ENCODE data around the gene PEX3.
"Not testable (repeated sequence)": the region's sequence is repeated elsewhere in the genome, so short reads cannot be mapped to it uniquely, and the experiment has no call there.

PEX3 gene

DNA sequence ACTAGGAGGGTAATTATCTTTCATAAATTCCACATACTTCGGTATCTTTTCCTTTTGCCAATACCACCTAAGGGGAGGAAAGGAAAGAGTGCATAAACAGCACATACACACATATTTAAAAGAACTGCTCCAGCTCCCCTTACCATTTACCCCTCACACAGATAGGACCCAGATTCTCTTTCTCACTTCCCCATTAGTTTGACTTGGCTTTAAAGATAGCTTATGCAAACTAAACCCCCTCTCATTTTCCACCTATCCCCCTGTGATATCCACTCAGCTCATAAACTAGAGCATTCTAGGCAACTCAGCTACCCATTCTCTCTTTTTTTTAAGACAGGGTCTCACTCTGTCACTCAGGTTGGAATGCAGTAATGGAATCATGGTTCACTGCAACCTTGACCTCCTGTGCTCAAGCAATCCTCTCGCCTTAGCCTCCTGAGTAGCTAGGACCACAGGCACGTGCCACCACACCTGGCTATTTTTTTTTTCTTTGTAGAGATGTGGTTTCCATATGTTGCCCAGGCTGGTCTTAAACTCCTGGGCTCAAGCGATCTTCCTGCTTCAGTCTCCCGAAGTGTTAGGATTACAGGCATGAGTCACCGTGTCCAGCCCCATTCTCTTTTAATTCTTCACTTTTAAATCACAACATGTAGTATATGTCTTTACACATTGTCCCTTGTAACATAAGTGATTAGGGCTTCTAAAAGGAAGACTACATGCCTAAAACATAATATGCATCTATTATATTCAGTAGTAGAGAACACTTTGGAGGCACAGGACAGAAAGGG is 56.9 kb downstream of the PEX3 start:
- ATAC-seq: no peak

DNA sequence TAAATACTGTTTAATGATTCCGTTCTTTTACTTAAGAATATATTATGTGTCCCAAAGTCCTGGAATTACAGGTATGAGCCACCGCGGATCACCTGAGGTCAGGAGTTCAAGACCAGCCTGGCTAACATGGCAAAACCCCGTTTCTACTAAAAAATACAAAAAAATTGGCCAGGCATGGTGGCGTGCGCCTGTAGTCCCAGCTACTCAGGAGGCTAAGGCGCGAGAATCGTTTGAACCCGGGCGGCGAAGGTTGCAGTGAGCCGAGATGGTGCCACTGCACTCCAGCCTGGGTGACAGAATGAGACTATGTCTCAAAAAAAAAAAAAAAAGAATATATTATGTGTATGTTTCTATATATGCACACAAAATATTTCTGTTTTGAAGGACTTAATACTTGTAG is 59.7 kb downstream of the PEX3 start:
- ATAC-seq: not testable (repeated sequence)

DNA sequence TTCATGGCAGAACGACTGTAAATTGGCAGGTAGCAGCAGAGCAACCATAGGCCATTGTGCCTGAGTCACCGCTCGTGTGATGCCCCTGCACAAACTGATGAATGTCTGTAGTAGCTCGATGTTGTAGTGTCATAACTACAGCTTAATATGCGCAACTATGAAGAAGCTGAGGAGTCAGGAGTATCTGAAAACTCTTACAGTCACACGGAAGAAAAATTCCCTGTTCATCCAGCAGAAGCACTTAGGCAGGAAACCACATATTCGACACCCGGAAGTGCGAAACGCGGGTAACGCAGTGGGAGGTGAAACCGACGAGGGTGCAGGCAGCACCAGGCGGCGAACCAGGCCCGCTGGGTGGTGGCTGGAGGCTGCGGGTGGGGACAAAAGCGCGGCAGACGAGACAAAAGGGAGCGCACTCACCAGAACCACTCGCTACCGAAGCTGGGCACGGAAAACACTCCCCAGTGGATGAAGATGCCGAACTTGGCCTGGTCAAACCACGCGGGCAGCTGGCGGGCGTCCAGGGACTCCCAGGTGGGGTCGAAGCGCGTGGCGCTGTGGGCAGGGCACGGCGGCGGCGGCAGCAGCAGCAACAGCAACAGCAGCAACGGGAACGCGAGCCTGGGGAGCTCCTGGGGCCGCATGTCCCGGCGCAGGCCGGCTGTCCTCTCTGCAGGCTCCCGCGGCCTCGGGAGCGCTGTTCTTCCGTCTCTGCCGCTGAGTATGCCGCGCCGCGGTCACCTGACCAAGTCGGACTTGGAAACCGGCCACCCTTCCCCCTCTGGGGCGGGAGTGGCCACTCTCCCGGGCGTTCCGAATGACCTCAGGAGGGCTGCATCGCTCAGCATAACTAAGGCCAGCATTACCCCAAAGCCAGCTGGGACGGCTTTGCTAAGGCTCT is 60.6 kb downstream of the PEX3 start, which contains the start of gene FUCA2:
FUCA2 (minus strand) TSS at position 730 of the 901 bp plus-strand sequence; CDS start at position 644, 86 bp downstream.
- peak; percentile 85 for ATAC-seq

DNA sequence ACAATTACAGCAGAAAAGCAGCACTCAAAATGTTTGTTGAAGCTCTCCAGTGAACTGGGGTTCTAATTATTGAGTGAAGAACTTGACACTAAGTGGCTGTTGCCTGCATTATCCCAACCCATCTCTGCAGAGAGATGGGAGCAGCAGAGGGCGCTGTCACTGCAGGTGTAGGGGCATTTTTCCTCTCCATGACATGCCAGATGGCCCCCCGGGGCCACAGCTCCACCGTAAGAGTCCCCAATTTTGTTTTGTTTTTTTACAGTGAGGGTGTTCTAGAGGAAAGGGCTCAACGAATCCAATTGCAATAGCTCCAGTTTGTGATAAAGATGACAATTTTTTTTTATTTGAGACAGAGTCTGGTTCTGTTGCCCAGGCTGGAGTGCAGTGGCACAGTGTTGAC is 62.8 kb downstream of the PEX3 start:
- no peak for ATAC-seq

DNA sequence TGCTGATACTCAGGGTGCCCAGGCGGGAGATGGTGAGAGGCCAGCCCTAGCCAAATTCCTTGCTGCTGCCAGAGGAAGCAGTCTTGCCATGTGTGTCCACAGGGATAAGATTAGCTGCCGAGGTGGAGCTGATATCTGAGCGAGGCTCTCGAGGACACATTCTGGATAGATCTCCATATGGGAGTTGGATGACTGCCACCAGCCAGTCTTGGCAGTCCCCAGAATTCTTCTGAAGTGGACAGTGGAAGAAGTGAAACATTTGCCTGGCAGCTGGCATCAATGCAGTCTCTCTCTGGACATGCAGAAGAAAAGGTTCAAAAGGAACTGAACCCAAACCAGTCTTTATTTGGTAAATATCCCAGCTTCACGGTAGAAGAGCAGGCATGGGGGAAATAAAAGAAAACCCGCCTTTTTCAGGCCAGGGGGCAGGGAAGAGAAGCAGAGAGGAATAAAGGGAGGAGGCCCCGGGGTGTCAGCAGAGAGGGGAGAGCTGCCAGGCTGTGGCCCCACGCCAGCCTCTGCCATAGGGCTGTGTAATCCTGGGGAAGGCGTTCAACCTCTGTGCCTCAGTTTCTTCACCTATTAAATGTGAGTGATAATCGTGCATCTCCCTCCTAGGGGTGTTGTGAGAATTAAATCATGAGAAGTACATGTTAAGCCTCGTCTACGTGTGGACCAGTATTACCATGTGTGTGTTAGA is 64.6 kb downstream of the PEX3 start:
- ATAC-seq: no peak

DNA sequence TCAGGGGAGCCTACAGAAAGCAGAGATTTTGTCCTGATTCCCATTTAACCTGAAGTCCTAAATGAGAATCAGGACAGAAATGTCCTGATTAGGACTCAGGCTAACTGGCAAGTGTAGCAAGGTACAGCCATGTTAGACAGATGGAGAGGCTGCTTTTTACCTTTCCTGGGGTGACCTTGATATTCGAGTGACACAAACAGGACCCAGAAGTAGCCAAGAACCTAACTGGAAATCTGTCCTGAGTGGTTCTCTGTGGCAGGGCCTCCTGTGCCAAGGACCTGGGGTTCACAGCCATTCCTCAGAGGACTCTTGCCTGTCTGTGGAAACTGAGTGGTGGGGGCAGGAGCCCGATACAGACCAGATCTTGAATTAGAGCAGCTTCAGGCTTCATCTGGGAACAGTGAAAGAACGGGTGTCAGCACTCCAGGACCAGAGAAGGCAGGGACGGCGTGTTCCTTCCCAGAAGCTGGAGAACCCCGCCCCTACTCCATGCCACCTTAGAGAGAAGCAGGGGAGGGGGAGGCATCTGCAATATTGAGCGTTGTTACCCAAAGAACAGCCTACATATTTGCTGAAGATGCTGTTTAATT is 65.3 kb downstream of the PEX3 start:
- no peak for ATAC-seq

DNA sequence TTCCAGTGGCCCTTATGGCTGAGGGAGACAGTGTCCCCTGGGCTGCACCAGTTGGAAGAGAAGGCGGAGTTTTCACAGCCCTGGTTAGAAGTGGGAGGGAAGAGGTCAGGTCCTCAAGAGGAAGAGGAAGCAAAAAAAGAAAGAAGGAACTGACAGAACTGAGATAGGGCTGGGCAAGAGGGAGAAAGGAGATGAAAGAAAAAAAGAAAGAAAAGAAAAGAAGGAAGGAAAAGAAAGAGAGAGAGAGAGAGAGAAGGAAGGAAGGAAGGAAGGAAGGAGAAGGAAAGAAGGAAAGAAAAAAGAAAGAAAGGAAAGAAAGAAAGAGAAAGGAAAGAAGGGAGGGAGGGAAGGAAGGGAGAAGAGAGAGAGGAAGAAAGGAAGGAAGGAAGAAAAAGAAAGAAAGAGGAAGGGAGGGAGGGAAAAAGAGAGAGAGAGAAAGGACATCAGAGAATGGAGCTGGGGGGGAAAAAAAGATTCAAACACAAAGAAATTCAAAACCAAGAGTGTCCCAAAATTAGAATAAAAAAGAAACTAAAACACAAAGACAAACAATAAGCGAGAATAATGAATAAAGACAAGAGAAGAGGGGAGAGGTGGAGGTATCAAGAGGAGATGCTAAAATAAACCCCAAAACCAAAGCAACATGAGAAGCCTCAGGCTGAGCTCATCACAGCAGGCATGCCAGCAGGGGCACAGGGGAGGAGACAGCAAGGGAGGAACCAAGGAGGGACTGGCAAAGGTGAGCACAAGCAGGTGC is 66.3 kb downstream of the PEX3 start:
- ATAC-seq: no peak

DNA sequence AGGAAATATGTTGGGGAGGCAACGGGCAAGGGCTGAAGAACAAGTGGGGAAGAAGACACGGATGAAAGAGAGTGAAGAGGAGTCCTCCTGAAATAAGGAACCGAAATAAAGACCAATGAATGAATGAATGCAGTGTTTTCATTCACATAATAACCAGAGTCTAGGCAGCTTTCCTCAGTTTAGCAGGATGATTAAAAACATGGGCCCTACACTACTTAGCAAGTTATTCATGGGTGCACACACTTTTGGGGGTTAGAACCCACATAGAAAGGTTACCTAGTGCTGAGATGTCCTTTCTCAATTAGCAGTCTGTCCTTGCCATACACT is 66.8 kb downstream of the PEX3 start:
- no peak for ATAC-seq

DNA sequence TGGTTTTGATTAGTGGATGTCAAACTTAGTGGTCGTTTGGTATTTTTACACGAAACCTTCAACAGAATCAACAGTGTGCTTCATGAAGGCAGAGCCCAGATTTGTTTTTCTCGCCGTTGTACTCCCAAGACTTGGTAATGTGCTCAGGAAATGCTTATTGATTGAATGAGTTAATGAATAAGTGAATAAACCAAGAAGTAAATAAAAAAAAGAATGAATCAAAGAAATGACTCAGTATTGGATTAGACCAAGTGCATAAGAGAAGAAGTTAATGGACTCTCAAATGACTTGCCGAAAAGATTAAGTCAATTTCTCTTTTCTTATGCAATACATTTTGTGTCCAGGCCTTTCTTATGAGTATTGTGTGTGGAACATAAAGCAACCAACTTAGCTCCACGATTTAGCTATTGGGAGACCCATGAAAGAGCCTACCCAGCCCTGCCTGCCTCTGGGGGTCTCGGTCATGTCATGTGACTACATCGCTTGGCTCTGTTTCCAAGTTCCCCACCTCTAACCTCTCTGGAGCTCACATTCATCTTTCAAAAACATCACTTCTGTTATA is 71.5 kb downstream of the PEX3 start:
- no peak for ATAC-seq

DNA sequence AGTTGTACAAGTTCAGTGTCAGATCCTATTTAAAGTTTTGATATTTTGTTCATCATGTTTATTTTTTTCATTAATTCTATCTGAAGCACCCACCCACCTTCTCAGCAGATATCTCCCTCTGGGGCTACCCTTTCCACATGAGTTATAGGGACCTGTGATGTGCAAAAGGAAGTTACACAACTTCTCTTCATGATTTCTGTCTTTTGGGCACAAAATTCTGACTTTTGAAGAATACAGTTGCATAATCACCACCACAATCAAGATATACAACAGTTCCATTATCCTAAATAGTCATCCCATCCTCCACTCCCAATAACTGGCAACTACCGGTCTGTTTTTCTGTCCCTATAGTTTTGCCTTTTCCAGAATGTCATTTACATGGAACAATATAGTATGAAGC is 74.8 kb downstream of the PEX3 start:
- no peak for ATAC-seq

DNA sequence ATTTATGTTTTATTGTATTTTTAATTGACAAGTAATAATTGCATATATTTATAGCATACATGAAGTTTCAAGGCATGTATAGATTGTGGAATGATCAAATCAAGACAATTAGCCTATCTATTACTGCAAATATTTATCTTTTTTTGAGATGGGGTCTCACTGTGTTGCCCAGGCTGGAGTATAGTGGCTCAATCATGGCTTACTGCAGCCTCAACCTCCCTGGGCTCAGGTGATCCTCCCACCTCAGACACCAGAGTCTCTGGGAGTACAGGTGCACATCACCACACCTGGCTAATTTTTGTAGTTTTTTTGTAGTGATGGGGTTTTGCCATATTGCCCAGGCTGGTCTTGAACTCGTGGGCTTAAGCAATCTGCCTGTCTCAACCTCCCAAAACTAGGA is 77.1 kb downstream of the PEX3 start:
- no peak for ATAC-seq

DNA sequence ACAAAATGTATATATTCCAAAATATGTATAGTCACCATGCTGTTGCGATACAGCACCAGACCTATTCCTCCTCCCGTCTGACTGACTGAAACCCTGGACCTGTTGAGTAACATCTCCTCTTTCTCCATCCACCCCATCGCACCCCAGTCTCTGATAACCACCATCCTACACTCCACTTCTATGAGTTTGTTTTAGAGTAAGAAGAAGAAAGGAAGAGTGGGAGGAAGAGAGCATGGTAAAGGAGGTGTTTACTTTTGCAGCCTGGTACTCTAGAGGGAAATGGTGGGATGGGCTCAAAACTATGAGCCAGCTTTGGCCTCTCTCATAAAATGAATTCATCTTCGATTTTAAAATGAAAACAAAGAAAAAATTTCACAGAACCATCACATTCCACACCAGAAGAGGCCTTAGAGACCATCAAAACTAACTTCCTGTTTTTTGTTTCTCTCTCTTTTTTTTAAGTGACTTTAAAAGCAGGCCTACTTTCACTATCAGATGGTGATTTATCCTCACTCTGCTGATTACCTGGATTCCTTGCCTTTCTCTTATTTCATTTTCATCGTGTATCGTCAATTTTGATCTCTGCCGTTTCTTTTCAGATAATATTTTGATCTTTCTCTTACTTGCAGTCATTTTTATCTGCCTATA is 77.7 kb downstream of the PEX3 start:
- peak in 1 of 2 donors; percentile 20 for ATAC-seq

DNA sequence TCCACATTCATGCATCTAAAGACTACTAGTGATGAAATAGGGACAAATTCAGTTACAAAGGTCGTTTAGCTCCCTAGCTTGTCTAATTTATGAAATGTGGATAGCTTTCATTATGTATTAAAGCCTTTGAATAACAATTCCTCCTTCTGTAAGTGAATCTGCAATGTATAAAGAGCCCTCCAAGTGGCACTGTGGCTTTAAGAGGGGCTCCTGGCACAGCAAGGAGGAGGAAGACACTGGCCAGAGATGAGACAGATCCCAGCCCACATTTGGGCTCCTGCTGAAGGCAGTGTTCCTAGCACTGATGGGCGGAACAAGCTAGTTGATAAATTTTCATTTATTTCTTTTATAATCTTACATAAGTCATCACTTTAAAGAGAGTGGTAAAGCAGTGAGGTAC is 78.5 kb downstream of the PEX3 start:
- no peak for ATAC-seq

DNA sequence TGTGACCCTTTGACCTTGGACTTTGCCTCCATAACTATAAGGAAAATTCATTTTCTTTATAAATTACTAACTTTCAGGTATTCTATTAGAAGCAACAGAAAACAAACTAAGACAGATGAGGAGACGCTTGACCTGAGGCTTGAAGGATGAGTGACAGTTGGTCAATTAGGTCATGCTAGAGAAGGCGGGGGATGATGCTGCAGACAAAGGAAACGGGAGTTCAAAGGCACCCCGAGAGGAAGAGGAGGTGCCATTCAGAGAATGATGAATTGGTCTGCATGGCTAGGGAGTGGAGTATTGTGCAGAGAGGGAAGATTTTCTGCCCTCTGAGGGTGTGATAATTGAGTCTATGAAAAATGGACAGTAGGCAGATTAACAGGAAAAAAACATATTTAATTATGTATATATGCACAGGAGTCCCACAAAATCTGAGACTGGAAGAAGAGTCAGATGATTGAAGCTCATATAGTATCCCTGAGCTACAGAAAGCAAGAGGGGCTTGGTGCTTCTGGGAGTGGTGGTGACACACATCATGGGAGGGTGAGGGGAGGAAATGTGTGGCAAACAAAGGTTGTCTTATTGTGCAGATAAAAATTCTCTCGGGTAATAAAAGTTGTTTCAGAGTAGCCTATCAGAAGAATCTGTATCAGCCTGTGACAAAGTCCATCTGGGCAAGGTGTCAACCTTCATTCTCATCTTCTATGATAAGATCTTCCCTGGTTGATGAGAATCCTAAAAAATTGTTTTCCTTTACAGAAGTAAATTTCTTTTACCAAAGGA is 81.3 kb downstream of the PEX3 start:
- no peak for ATAC-seq

DNA sequence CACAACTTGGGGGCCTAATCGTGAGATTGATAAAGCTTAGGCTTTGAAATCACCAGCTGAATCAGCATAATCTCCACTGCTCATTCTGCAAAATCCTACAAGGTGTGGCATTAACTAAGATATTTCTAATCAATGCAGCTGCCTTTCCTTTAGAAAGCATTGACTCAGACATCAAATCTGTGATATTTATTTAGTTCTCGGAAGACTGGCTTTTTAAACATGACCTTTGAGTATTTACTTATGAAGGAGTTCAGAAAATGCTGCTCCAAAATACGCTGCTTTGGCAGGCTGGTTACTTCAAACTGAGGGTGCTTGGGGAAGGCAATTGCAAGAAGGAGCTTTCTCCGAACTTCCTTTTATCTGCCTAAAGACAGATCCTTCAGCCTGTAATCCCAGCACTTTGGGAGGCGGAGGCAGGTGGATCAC is 84.6 kb downstream of the PEX3 start:
- no peak for ATAC-seq

DNA sequence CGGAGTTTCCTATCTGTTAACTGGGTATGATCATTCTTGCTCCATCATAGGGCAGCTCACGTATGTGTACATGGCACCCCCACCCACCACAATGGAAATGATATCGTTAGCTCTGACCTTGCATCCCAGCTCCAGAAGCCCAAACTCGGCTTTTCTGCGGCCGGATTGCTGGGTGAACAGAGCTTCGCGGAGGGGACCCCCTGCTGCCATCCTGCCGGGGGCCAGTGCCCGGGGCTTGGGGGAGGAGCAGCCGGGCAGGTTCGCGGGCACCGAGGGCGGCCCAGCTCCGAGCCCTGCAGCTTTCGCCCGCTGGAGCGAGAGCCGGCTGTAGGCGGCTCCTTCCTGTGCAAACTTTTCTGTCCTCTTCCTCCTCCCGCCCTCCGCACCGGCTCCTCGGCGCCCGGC is 85.9 kb downstream of the PEX3 start:
- peak; percentile 62 to 68 for ATAC-seq

DNA sequence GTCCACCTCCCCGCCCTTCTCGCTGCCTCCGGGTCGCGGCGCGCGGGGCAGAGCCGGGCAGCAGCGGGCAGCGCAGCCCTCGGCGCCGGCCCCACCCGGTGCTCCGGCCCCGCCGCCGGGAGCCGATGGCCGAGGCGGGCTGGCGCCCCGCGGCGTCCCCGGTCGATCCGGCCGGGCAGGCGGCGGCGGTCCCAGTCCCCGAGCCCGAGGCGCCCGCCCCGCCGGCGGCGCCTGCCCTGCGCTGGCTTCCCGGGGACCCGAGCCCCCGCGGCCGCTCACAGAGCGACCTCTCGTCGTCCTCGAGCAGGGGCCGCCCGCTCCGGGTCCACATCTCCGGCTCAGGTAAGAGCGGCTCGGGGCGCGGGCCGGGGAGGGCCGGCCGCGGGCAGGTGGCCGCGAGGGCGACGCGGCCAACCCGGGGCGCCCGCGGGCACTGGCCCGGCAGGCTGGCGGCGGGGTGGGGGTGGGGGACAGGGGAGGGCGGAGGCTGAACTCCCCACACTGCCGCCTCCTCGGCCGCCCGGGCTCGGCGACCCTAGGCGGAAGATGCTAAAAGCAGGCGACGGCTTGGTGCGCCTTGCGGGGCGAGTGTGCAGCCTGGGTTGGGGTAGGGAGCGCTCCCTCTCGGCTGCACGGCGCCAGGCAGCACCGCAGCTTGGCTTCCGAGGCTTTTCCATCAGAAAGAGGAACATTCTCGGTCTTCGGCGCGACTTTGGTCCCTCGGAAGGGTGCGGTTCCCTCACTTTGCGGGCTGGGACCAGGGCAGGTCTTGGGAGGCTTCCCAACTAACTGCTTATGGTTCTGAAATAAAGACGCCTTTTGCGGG is 86.5 kb downstream of the PEX3 start:
- ATAC-seq: peak; percentile 59 to 71

DNA sequence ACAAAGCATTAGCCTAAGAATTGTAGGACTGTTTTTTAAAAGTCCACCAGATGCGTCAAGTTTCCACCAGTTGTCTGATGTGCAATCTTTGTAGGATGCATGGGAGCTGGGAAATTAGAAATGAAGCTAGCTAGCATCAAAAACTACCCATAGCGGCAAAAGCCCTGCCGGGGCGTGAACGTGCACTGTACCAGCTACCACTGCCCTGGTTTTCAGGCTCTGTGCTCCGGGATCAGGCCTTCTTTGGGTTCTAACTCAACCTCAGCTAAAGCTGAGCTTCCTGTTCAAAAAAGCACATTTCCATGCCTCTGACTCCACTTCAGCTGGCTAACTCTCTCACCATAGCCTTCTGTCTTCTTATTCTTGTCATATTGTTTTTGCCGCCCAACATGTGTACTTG is 87.8 kb downstream of the PEX3 start:
- ATAC-seq: no peak

DNA sequence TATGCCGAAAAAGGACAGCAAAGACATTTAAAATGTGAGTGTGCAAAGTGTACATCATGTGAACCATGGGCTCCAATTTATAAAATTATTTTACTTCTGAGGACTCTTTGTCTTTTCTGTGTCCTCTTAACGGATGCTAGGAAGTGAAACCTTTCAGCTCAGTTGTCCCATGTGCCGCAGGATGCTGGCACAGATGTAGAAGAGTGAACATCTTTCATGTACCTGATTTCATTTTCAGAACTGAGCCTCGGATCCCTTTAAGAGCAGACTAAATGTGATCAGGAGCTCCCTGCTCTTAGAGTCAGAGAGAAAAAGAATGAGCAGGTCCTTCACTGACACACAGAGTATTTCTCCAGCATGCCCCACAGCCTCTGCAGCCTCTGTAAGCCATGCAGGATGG is 88.5 kb downstream of the PEX3 start:
- ATAC-seq: peak in 1 of 2 donors; percentile 3

DNA sequence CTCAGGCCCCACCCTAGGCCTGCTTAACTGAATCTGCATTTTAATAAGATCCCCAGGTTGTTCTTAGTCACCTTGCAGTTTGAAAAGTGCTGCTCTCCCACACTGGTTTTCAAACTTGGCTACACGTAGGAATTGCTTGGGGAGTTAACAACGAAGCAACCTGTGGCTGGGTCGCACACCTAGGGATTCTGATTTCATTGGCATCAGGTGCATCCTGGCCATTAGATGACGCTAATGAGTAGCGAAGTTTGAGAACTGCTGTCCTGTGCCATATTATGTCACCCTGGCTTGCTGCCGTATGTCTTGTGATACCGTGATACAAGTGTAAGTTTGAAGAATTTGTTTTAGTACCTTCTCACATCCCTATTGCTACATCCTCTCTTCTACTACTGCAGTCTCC is 89.1 kb downstream of the PEX3 start:
- no peak for ATAC-seq
